ENCODE measurements around the gene ARL14EPL. TPM values are rescaled to one million over a fixed set of nuclear protein-coding genes. Genes with fewer than 3 reads are reported as not detected.
"Not testable (repeated sequence)": the region's sequence is repeated elsewhere in the genome, so short reads cannot be mapped to it uniquely, and the experiment has no call there.

Gene ARL14EPL
- total RNA-seq, 1 donor from 2014 or later = not detected

DNA sequence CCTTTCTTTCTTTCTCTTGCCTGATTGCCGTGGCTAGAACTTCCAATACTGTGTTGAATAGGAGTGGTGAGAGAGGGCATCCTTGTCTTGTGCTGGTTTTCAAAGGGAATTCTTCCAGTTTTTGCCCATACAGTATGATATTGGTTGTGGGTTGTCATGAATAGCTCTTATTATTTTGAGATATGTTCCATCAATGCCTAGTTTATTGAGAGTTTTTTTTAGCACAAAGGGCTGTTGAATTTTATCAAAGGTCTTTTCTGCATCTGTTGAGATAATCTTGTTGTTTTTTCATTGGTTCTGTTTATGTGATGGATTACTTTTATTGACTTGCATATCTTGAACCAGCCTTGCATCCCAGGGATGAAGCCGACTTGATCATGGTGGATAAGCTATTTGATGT is 72.7 kb downstream of the ARL14EPL start:
- DNase-seq (ENCODE audit: low spot score); ATAC-seq; intact Hi-C loops (cut with DNase I): not testable (repeated sequence)

Other genes starting within 250 kb of the ARL14EPL start
- 72.8 TPM for gene CDO1, start 215.8 kb upstream of the ARL14EPL start, total RNA-seq
- 44.6 TPM for gene ATG12, start 190.9 kb upstream of the ARL14EPL start, total RNA-seq
- gene AP3S1, start 190.5 kb upstream of the ARL14EPL start, total RNA-seq = 106 TPM
- 5.6 TPM for gene LVRN, start 70.0 kb upstream of the ARL14EPL start, total RNA-seq
- gene COMMD10, start 52.6 kb downstream of the ARL14EPL start, total RNA-seq = 33.3 TPM

All from sciatic nerve (tissue), 2 donors.